ENCODE results near the gene JAK3.
A peak's percentile ranks its signal among the peaks of the same experiment; 100 is the strongest.
"Not testable (repeated sequence)": the region's sequence is repeated elsewhere in the genome, so short reads cannot be mapped to it uniquely, and the experiment has no call there.

Gene JAK3

GRCh38 chr19:17802137-17802858 is 45.5 kb downstream of the JAK3 start:
- DNase-seq, result no peak

DNA sequence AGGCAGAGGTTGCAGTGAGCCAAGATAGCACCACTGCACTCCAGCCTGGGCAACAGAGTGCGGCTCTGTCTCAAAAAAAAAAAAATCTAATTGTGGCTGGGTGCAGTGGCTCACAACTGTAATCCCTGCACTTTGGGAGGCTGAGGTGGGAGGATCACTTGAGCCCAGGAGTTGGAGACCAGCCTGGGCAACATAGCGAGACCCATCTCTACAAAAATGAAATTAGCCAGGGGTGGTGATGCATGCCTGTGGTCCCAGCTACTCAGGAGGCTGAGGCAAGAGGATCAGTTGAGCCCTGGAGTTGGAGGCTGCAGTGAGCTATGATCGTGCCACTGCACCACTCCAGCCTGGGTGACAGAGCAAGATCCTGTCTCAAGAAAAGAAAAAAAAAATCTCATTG is 49.2 kb downstream of the JAK3 start:
- not testable (repeated sequence) for DNase-seq

GRCh38 chr19:17797424-17798201 is 50.2 kb downstream of the JAK3 start:
- no peak for DNase-seq

GRCh38 chr19:17796838-17797423 is 50.9 kb downstream of the JAK3 start:
- no peak for DNase-seq

DNA sequence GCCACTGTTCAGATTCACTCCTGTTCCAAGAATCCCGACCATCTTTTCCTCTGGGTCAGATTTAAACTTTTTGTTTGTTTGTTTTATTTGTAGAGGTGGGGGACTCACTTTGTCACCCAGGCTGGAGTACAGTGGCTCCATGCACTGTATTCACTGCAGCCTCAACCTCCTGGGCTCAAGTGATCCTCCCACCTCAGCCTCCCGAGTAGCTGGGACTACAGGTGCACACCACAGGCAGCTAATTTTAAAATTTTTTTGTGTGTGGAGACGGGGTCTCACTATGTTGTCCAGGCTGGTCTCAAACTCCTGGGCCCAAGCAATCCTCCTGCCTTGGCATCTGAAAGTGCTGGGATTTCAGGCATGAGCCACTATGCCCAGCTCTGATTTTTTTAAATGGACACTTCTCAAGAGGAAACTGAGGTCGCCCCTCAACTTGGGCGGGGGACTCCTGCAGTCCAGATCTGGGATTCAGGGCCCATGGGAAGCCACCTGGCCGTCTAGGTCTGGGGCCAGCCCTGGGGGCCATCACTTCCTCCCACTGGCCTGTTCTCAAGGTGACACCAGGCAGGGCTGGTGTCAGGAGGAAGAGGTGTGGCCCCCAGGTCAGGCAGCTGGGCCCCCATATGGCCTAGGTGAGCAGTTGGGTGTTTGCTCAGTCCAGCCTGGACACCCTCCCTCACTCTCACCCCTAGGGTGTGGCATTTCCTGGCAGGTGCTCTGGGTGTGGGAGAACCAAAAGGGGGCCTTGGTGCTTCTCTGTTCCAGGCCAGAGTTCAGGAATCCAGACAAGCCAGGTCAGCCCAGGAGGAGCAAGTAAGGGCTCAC is 51.6 kb downstream of the JAK3 start:
- no peak for DNase-seq

- DNase-seq, result no peak
Observed at GRCh38 chr19:17795495-17795856, 52.3 kb downstream of the JAK3 start.

GRCh38 chr19:17794731-17795494 is 52.9 kb downstream of the JAK3 start, which contains the start of gene B3GNT3:
TSS of gene B3GNT3 (plus strand) at chr19:17795138. CDS start at chr19:17807808, 12,670 bp downstream.
- DNase-seq, result no peak

- no peak for DNase-seq
Observed at GRCh38 chr19:17794412-17794730, 53.4 kb downstream of the JAK3 start.

- DNase-seq, result no peak
Observed at GRCh38 chr19:17790059-17790780, 57.6 kb downstream of the JAK3 start.

DNA sequence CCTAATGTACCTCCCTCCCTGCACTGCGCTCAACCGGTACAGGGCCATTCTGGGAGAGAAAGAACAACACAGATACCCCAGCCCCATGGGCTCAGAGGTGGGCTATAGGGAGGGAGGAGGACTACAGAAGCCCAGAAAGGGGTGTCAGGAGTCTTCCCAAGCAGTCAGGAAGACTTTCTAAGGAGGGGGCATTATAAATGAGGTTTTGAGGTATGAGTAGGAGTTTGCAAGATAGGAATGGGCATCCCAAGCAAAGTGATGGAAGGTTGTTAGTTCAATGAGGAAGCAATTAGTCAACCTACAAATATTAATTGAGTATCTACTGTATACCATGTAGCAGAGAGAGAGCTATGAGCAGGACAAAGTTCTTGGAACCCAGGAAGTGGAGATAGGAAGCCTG is 59.1 kb downstream of the JAK3 start:
- DNase-seq, result no peak

GRCh38 chr19:17787274-17787913 is 60.4 kb downstream of the JAK3 start:
- no peak for DNase-seq

GRCh38 chr19:17784201-17785008 is 63.4 kb downstream of the JAK3 start:
- peak; percentile 57 for DNase-seq

- DNase-seq, result not testable (repeated sequence)
Observed at GRCh38 chr19:17783721-17784120, 64.1 kb downstream of the JAK3 start.

GRCh38 chr19:17780781-17781180 is 67.0 kb downstream of the JAK3 start:
- no peak for DNase-seq

GRCh38 chr19:17778968-17779929 is 68.5 kb downstream of the JAK3 start:
- DNase-seq, result no peak

- DNase-seq, result no peak
Observed at GRCh38 chr19:17778251-17778967, 69.4 kb downstream of the JAK3 start.

DNA sequence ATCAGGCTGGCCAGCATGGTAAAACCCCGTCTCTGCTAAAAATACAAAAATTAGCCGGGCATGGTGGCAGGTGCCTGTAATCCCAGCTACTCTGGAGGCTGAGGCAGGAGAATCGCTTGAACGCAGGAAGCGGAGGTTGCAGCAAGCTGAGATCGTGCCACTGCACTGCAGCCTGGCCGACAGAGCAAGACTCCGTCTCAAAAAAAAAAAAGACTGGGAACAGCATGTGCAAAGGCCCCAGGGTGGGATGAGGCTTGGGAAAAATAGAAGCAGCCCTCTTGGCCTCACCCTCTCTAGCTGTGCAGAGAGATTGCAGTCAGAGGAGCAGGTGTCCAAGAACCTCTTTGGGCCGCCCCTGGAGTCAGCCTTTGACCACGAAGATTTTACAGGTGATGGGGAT is 69.9 kb downstream of the JAK3 start:
- not testable (repeated sequence) for DNase-seq
